H1 (cell line): ENCODE data around the gene ST14. TPM values are rescaled to one million over a fixed set of nuclear protein-coding genes. Genes with fewer than 3 reads are reported as not detected.

Source experiments
- MAX ChIP-seq: IDR thresholded peaks from 2 replicates; pipeline ENCODE4 v1.6.1; 2012; ENCODE audit warnings: inconsistent platforms
- RFX5 ChIP-seq: IDR thresholded peaks from 2 replicates; pipeline ENCODE4 v1.6.1; 2011; ENCODE audit warnings: low read depth, low read length, improper control_type of control experiment, borderline replicate concordance
- polyA plus RNA-seq, 7 experiments: library from polyadenylated mRNA; depleted of rRNA in 3 of 7; stranded (reverse) in 5 of 7; unstranded in 2 of 7; fragments of >200 nt in 5 of 7; fragments of 200-250 nt in 2 of 7; gene quantifications; 1 replicate in 5 of 7; 2 replicates in 1 of 7; 4 replicates in 1 of 7; pipeline versions ENCODE4 v1.2.1 to v1.2.3, GENCODE V29; 2011 to 2013; ENCODE audit warnings: missing spikeins in 2 of 7, mixed read lengths in 2 of 7
- total RNA-seq: library from RNA; stranded (reverse); fragmentation: NEBNext Ultra II Directional; extraction: Animal tissue kit (Norgen Biotek cat#: 25700); gene quantifications from 2 replicates; pipeline ENCODE4 v1.2.1, GENCODE V29; 2021

ST14 gene
- total and polyA plus RNA-seq, 2 of the 8 experiments (the other 6 are each of a cell fraction or from before 2014, with no cell fraction given), result 22.4 to 24.9 TPM

GRCh38 chr11:130247319-130247718 lies 87.7 kb downstream of the ST14 start (continued):
- no peak for TF ChIP-seq MAX
- no peak for TF ChIP-seq RFX5
